ENCODE results near the gene TRIM33. TPM values are rescaled to one million over a fixed set of nuclear protein-coding genes. Genes with fewer than 3 reads are reported as not detected.

The TRIM33 gene
- 15.3 and 18.5 TPM in 2 replicates for total RNA-seq

GRCh38 chr1:114511032-114511785, at the start of gene TRIM33:
Gene TRIM33, minus strand, starts transcription at chr1:114511203. Its CDS starts 127 bp downstream, at chr1:114511076.
- peak within 1 kb of the TSS; percentile 89 for H3K4me3 ChIP-seq (ENCODE audit: low read depth, low read length)
- DNase-seq (ENCODE audit: low read depth), result peak; percentile 31
- TF ChIP-seq, protein P1, sequence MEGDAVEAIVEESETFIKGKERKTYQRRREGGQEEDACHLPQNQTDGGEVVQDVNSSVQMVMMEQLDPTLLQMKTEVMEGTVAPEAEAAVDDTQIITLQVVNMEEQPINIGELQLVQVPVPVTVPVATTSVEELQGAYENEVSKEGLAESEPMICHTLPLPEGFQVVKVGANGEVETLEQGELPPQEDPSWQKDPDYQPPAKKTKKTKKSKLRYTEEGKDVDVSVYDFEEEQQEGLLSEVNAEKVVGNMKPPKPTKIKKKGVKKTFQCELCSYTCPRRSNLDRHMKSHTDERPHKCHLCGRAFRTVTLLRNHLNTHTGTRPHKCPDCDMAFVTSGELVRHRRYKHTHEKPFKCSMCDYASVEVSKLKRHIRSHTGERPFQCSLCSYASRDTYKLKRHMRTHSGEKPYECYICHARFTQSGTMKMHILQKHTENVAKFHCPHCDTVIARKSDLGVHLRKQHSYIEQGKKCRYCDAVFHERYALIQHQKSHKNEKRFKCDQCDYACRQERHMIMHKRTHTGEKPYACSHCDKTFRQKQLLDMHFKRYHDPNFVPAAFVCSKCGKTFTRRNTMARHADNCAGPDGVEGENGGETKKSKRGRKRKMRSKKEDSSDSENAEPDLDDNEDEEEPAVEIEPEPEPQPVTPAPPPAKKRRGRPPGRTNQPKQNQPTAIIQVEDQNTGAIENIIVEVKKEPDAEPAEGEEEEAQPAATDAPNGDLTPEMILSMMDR (conservative IDR thresholded peaks at IDR 0.05; ENCODE audit: low read depth, low read length), result no peak

DNA sequence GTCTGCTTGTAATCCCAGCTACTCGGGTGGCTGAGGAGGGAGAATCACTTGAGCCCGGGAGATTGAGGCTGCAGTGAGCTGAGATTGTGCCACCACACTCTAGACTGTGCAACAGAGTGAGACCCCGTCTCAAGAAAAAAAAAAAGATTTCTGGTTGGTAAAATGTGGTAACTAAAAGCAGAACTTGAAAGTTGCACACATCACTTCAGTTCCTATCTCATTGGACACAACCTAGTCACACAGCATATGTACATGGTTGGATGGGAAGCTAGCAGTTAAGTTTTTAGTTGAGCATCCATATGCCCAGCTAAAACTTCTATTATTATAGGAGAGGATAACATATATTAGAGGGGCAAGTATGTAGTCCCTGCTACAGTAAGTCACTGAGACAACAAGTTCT, 48.4 kb upstream of the TRIM33 start:
- TF ChIP-seq, protein P1 (conservative IDR thresholded peaks at IDR 0.05; ENCODE audit: low read depth, low read length), result no peak
- no peak overlapping the region for H3K4me3 ChIP-seq (ENCODE audit: low read depth, low read length)
- no peak for DNase-seq (ENCODE audit: low read depth)

- TF ChIP-seq, protein P1 (conservative IDR thresholded peaks at IDR 0.05; ENCODE audit: low read depth, low read length), result peak; percentile 52
- DNase-seq (ENCODE audit: low read depth), result no peak
- H3K4me3 ChIP-seq (ENCODE audit: low read depth, low read length), result no peak overlapping the region
These were observed 47.5 kb upstream of the TRIM33 start for GRCh38 chr1:114558544-114558943.

DNA sequence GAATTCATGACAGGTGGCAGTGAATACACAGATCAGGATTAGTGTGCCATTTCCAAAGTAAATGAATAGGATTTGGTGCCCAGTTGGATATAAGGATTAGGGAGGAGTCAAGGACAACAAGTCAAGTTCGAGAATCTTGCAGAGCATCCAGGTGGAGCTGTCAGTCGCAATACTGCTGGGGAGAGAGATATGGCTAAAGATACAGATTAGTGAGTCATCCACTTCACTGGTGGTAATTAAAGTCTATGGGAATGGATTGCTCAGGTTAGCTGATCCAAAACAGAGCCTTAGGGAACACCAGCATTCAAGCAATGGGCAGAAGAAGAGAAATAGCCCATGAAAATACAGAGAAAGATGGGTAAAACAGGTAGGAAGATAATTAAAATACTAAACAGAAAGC, 43.6 kb upstream of the TRIM33 start:
- no peak for DNase-seq (ENCODE audit: low read depth)
- H3K4me3 ChIP-seq (ENCODE audit: low read depth, low read length), result no peak overlapping the region
- TF ChIP-seq, protein P1 (conservative IDR thresholded peaks at IDR 0.05; ENCODE audit: low read depth, low read length), result no peak

DNA sequence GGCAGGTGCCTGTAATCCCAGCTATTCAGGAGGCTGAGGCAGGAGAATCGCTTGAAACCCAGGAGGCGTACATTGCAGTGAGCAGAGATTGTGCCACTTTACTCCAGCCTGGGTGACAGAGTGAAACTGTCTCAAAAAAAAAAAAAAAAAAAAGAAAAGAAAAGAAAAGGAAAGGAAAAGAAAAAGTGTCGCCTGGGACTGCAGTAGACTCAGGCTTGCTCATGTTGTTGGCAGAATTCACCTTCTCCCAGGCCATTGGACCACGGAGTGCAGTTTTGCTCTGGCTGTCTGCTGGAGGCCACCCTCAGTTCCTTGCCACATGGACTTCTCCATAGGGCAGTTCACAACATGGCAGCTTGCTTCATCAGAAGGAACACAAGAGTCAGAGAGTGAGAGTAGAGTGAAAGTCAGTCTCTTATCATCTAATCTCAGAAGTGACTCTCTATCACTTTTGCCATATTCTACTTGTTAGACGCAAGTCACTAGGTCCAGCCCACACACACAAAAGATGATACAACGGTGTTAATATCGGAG, 41.2 kb upstream of the TRIM33 start:
- H3K4me3 ChIP-seq (ENCODE audit: low read depth, low read length), result no peak overlapping the region
- TF ChIP-seq, protein P1 (conservative IDR thresholded peaks at IDR 0.05; ENCODE audit: low read depth, low read length), result no peak
- no peak for DNase-seq (ENCODE audit: low read depth)

DNA sequence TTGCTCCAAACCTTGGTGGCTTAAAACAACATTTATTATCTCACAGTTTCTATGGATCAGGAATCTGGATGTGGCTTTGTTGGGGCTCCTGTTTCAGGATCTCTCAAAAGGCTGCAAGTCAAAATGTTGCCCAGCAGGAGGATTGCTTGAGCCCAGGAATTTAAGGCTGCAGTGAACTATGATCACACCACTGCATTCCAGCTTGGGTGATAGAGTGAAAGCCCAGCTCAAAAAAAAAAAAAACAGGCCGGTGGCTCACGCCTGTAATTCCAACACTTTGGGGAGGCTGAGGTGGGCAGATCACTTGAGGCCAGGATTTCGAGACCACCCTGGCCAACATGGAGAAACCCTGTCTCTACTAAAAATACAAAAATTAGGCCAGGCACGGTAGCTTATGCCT, 40.4 kb upstream of the TRIM33 start:
- H3K4me3 ChIP-seq (ENCODE audit: low read depth, low read length), result no peak overlapping the region
- no peak for DNase-seq (ENCODE audit: low read depth)
- TF ChIP-seq, protein P1 (conservative IDR thresholded peaks at IDR 0.05; ENCODE audit: low read depth, low read length), result no peak

DNA sequence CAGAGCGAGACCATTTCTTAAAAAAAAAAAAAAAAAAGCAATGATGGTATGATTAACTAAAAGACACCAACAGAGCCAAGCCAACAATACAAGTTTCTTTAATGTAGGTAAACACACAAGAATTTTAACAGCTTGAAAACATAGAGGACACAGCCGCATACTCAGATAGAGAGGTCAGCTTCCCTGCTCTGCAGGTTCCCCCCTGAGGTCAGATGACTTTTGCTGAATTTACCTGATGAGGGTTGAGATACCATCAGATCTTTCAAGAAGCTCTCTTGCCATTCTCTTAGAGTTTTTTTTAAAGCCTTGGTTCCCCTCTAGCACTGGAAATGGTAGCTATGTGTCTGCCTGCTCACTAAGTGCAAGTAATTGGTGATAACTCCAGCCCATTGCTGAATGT, 39.3 kb upstream of the TRIM33 start:
- no peak for DNase-seq (ENCODE audit: low read depth)
- no peak overlapping the region for H3K4me3 ChIP-seq (ENCODE audit: low read depth, low read length)
- TF ChIP-seq, protein P1 (conservative IDR thresholded peaks at IDR 0.05; ENCODE audit: low read depth, low read length), result no peak
